Daoy (cell line): Measurements from ENCODE around the gene ZNF683. TPM values are rescaled to one million over a fixed set of nuclear protein-coding genes. Genes with fewer than 3 reads are reported as not detected.
"Not testable (repeated sequence)": the region's sequence is repeated elsewhere in the genome, so short reads cannot be mapped to it uniquely, and the experiment has no call there.

ENCODE experiments used
- DNase-seq: peaks from one replicate; pipeline ENCODE4 v3.0.0-alpha.2; 2015; ENCODE audit warnings: low read depth
- total RNA-seq: library from RNA; depleted of rRNA; stranded (reverse); fragments of >200 nt; shearing (Covaris generic); gene quantifications from 2 replicates; pipeline ENCODE4 v1.2.3, GENCODE V29; 2014

The ZNF683 gene
- total RNA-seq, 1 experiment from 2014 or later: not detected

- DNase-seq: not testable (repeated sequence)
Observed at GRCh38 chr1:26385063-26385462, 12.5 kb upstream of the ZNF683 start.

- DNase-seq: no peak
Observed at GRCh38 chr1:26384076-26384475, 11.5 kb upstream of the ZNF683 start.

GRCh38 chr1:26378879-26379251 lies 6.3 kb upstream of the ZNF683 start:
- no peak for DNase-seq

DNA sequence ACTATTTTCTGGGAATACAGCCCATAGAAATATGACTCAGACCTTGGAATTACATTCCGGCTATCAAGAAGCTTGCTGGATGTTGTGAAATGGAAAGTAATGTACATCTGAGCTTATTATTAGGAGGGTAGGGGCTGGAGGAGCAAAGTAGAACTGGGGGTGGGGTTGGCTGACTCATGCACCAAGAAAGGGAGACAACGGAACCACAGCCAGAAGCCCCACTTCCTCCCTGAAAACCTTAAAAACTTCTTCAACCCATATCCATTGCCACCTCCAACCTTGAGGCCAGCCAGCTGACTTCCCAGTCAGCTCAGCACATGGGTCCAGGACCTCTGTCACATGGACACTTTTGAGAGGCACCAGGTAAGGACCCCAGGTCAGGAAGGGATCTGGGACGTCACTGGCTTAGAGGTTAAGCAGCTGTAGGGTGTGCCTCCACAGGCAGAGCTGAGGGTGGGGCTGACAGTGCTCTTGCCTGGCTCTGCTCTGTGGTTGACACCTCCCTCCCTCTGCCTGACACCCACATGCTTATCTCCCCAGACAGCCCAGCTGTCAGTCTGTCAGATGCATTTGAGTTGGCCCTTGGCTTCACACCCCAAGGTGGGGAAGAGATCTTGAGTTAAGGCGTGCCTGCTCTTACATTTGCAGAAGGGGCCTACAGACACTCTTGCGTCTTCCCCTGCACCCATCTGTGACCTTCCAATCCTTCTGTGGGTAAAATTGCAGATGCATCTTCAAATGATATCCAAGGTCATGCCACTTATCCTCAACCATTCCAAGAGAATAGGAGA lies 5.7 kb upstream of the ZNF683 start:
- peak; percentile 91 for DNase-seq

DNA sequence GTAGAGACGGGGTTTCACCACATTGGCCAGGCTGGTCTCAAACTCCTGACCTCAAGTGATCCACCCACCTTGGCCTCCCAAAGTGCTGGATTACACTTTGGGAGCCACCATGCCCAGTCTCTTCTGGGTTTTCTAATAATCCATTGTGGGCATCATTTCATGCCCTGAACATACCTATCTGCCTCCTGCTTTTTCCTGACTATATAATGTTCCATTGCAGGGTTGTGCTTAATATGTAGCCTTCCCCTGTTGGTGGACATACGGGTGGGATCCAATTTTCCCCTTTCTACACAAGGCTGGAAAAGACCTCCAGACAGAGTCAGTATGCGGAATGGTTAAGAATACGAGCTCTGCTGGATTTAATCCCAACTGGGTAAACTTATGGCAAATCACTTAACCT lies 3.5 kb upstream of the ZNF683 start:
- no peak for DNase-seq

- no peak for DNase-seq
Observed at GRCh38 chr1:26375081-26375480, 2.5 kb upstream of the ZNF683 start.

DNA sequence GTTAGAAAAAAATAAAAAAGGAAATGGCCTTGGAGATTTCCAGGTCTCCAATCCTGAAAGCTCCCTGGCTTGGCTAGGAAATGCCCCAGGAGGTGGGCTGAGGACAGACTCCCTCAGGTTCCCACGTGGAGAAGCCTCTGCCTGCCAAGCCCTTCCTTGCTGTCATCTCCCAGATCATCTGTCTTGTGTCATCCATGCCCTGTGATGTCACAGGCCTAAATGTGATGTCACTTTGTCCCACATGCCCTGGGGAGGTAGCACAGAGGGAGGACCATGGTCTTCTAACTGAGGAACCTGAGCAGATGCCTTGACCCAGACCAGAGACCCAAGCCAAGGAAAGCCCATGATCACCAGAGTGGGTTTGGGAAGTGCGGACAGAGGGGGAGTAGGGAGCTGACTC lies 1.8 kb upstream of the ZNF683 start:
- not testable (repeated sequence) for DNase-seq

DNA sequence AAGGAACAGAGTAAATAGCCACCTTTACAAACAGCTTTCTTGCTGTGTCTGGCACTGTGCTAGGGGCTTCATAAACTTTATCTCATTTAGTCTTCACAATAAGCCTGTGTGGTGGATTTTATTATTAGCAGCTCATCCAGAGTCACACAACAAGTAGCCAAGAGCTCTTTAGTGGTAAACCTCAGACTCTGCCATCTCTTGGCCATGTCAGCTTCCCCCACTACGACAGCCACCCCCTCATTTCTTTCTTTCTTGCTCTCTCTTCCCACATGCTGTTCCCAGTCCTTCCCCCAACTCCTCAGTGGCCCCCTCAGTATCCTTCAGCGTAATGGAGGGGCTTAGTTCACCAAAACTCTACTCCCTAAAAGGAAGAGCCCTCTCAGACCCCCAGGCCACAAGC lies 1.2 kb upstream of the ZNF683 start:
- no peak for DNase-seq

DNA sequence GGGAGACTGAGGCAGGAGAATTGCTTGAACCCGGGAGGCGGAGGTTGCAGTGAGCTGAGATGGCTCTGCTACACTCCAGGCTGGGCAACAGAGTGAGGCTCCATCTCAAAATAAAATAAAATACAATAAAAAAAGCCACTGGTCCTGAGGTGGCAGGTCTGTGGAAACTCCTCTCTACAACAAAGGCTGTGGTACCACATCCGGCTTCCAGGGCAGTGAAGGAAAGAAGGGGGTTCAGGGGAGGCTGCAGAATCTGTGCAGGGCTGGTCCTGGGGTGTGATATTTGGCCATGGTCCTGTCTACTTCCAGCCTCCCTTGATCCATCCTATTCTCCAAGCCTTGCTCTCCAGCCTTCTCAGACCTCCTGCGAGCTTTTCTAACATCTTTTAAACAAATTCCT lies 731 bp upstream of the ZNF683 start:
- no peak for DNase-seq

DNA sequence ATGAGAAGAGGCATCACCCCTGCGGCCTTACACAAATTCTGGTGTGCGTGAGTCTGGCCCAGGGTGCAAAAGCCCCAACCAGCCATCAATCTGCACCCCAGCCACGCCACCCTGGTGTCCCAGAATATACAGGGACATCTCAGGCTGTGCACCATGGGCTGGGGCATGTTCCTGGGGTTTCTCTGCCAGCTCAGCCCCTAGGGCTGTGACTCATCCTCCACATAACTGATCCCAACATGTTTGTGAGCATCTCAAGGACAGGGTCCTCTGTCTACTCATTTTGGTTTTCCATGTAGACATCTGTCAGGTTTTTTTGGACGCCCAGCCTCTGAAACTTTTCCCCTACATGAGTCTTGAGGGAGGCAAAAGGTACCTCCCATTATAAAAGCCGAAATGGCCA lies 511 bp downstream of the ZNF683 start:
- peak; percentile 48 for DNase-seq

- DNase-seq: no peak
Observed at GRCh38 chr1:26370591-26371382, 1.8 kb downstream of the ZNF683 start.

DNA sequence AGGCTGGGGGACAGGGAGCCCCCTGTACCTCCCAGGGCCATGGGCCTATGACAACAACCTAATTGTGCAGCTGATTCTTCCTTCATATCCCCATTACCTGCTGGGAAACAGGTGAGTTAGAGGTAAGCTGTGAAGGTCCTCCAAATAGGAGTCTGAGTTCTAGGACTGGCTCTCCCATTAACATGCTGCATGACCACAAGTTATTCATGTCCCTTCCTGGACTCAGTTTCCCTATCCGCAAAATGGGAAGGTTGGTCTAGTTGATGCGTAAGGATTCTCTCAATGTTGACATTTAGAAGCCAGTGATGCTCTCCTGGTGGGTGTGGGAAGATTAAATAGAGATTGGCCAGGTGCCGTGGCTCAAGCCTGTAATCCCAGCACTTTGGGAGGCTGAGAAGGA lies 4.1 kb downstream of the ZNF683 start:
- no peak for DNase-seq

GRCh38 chr1:26368006-26368405 lies 4.5 kb downstream of the ZNF683 start:
- DNase-seq: no peak

GRCh38 chr1:26367441-26367840 lies 5.1 kb downstream of the ZNF683 start:
- no peak for DNase-seq

DNA sequence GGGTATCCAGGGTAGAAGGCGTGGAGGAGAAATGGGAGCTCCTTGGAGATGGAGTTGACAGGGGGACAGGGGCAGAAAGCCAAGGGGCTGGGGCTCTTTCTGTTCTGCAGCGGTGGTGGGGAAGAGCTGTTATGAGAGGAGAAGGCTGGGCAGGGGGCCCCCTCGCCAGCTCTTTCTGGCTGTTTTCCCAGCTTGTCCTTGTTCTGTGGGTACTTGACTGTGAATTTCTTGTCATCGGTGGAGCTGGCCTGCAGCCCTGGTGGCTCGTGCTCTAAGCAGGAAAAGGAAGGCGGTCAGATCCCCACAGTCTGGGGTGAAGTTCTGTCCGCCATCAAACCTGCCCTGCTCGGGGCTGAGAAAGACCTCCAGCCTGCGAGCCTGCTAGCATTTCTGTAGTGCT lies 7.6 kb downstream of the ZNF683 start:
- DNase-seq: no peak

GRCh38 chr1:26363549-26364448 lies 8.8 kb downstream of the ZNF683 start:
- peak; percentile 84 for DNase-seq

DNA sequence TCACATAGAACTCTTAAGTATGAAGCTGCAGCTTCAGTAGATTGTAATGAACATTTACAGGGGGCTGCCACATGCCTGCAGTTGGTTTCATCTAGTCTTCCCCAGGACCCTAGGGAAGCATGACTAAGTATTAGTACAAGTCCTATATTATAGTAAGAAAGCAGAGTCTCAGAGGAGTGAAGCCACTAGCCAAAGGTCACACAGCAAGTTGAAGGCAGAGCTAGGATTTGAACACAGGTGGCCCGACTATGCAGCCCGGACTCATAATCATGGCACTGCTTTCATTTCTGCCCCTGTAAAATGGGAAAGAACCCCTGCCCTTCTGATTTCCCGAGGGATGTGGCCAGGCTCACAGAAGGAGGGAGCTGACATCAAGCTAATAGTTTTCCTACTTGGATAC lies 10.2 kb downstream of the ZNF683 start:
- no peak for DNase-seq

GRCh38 chr1:26361605-26362122 lies 10.9 kb downstream of the ZNF683 start:
- DNase-seq: no peak

GRCh38 chr1:26360807-26361604 lies 11.5 kb downstream of the ZNF683 start:
- DNase-seq: no peak

DNA sequence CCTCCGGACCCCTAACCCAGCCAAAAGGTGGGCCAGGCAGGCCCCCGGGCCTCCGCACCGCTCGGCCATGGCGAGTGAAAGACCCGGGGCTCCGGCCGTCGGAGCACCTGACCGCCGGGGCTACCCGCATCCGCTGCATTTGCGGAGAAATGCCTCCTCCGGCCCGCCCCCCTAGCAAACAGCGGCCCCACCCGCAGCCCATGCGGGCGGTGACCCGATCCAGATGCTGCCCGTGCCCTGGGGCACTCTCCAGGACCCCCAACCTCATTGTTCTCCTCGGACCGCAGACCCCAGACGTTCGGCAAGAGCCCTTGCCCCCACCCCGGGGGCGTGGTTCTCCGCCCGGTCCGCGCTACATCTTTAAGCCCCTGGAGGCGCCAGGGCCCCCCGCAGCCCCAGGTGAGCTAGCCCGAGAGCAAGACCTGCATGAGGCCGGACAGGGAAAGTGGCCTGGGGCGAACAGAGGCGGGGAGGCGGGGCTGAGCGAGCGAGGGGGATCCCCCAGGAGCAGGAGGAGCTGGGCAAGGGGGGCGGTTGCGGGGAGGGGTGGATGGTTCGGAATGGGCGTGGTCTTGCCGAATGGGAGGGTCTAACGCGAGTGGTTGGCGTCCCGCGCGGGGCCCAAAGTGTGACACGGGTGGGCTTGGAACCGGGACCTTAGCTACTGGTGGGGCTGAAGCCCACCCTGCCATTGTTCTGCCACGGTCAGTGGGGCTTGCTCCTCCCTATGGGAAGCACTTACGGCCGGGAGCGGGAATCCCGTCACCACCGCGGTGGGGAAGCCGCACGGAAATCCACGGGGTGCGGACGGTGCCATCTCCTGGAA lies 12.4 kb downstream of the ZNF683 start:
- DNase-seq: peak; percentile 28
